GM10266 (cell line): ENCODE data around the gene INTS14.

ENCODE experiments used
- DNase-seq: peaks from one replicate; pipeline ENCODE4 v3.0.0; 2012; ENCODE audit errors: extremely low spot score
- TF ChIP-seq, protein P1 (sequence below): IDR thresholded peaks from 2 replicates; pipeline ENCODE4 v1.5.1; 2012; ENCODE audit warnings: mild to moderate bottlenecking, low read depth; ENCODE audit not compliant: control insufficient read depth, insufficient read depth; ENCODE audit errors: missing control alignments

Gene INTS14

DNA sequence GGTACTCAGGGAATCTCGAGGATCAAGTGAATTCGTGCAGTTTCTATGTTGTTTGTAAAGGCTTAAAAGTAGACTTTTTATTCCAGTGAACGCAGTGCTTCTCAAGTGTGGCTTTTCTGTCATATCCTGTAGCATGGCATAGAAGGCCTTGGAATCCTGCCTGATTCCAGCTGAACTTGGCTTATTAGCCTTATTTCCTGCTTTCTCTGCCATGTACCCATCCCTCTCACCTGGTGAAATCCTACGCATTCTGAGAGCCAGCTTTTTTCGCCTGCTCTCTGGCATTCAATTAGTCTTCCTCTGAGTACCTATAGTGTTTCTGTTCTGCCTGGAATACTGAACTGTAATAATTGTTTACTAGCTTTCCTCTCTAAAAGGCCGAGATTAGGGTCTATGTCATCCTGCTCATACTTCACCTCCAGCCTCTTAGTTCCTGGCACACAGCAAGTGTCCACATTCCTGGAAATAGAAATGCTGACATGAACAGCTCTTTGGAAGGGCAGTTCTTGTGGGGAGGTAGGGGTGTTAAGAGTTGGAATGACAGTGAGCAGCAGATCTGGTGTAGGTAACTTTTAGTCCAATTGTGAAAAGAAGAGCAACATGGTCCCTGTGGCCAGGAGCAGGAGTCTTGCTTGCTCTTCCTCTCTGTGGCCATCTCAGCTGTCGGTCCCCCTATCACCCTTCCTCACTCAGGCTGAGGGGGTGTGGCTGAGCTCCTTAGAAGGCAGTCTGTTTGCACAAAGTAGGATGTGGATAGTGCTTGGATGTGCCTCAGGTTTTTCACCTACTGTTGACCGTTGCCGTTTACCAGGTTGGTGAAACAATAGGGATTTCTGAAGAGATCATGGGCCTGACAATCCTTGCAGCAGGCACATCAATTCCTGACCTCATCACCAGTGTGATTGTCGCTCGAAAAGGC lies 41.2 kb upstream of the INTS14 start:
- no peak for DNase-seq
- TF ChIP-seq, protein P1, sequence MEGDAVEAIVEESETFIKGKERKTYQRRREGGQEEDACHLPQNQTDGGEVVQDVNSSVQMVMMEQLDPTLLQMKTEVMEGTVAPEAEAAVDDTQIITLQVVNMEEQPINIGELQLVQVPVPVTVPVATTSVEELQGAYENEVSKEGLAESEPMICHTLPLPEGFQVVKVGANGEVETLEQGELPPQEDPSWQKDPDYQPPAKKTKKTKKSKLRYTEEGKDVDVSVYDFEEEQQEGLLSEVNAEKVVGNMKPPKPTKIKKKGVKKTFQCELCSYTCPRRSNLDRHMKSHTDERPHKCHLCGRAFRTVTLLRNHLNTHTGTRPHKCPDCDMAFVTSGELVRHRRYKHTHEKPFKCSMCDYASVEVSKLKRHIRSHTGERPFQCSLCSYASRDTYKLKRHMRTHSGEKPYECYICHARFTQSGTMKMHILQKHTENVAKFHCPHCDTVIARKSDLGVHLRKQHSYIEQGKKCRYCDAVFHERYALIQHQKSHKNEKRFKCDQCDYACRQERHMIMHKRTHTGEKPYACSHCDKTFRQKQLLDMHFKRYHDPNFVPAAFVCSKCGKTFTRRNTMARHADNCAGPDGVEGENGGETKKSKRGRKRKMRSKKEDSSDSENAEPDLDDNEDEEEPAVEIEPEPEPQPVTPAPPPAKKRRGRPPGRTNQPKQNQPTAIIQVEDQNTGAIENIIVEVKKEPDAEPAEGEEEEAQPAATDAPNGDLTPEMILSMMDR = no peak

DNA sequence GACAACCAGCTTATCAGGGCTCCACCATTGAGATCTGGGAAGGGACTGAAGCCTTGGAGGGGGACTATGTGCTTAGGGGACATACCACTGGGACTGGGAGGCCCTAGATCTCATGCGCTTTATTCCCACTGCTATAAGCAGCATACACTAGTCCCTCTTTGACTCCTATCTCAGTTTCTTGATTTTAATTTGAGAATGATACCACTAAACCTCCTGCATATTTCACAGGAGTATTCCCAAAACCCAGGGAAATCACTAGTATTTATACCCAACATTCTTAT lies 40.1 kb upstream of the INTS14 start:
- no peak for DNase-seq
- TF ChIP-seq, protein P1 = no peak

DNA sequence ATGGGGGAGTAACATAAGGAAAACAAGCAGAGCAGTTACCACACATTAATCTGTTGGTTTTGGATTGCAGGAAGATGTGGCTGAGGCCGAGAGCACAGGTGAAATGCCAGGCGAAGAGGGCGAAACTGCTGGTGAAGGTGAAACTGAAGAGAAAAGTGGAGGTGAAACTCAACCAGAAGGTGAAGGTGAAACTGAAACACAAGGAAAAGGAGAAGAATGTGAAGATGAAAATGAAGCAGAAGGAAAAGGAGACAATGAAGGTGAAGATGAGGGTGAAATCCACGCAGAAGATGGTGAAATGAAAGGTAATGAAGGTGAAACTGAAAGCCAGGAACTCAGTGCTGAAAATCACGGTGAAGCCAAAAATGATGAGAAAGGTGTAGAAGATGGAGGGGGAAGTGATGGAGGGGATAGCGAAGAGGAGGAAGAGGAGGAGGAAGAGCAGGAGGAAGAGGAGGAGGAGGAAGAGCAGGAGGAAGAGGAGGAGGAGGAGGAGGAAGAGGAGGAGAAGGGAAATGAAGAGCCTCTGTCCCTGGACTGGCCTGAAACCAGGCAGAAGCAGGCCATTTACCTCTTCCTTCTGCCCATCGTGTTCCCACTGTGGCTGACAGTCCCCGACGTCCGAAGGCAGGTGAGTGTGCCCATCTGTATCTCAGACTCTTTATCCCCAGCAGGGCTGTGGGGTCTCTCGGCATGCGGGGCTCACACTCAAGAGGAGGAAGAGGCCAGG lies 39.5 kb upstream of the INTS14 start:
- TF ChIP-seq, protein P1 = no peak
- no peak for DNase-seq

DNA sequence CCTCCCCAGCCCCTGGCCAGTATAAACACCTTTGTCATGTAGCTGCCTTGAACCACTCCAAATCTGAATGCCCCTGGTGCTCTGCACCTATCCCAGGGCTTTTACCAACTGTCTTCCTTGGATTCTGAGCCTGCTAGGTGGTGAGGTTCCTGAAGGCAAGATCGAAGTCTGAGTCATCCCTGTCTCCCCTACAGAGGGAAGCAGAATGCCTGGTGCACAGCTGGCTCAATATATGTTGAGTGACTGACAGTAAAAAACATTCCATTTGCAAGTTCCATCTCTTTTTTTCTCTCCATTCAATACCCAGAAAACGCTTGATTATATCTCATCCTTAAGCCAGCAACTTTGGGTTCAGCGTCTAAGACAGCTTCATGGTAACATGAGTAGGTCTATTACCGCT lies 35.6 kb upstream of the INTS14 start:
- DNase-seq = no peak
- TF ChIP-seq, protein P1 = no peak

DNA sequence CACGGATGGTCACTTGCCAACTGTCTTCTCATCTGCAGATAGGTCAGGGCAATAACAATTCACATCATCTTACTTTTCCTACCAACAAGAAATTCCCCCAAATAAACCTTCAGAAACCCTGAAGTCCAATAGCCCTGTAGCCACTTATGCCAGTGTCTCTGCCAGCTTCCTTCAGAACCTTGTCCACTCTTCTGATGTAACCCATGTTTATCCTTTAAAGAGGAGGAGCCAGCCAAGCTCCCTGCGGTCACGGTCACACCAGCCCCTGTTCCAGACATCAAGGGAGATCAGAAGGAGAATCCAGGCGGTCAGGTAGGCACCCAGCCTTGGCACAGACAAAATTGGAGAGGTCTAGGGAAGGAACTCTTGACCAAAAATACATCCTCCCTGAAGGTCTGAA lies 34.5 kb upstream of the INTS14 start:
- DNase-seq = no peak
- TF ChIP-seq, protein P1 = no peak

DNA sequence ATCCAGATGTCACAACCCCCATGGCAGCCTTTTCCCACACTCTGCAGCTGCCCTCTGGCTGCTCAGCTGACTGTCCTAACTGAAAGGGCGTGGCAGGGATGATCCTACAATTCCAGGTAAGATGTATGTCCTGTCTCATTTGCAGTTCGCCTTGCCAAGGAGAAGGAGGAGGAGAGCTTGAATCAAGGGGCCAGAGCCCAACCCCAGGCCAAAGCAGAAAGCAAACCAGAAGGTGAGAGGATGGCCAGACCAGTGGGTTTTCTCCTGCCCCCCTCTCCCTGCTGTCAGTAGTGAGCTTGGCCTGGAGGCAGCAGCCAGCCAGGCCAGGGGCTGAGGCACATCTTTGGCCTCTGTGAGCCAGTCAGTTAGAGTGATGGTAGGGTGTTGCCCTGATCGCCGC lies 33.4 kb upstream of the INTS14 start:
- DNase-seq = no peak
- TF ChIP-seq, protein P1 = no peak

DNA sequence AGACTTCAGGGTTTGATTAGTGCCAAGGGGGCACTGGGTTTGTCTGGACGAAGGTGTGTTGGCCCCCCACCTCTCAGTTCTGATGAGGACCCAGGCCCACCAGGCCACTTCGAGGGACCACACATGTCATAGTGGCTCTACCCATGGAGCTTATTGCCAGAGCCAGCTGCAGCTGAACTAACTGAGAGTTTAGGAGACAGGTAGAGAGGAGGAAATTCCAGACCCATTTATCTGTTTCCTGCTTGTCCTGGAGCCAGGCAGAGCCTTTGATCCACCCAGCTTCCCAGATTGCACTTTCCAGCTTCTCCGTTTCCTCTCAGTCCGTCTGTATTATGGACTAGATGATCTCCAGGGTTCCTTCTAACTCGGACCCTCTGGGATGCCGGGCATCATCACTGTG lies 31.7 kb upstream of the INTS14 start:
- no peak for DNase-seq
- TF ChIP-seq, protein P1 = no peak
